Putamen (tissue), 1 donor: ENCODE data around the gene MYCBPAP.
A peak's percentile ranks its signal among the peaks of the same experiment; 100 is the strongest.

Experiments
- DNase-seq: peaks from one replicate; pipeline ENCODE4 v3.0.0-alpha.2; 2016; ENCODE audit warnings: low spot score

Gene MYCBPAP

GRCh38 chr17:50507871-50508572 is at the start of gene MYCBPAP:
TSS of gene MYCBPAP (plus strand) at chr17:50508439. CDS start at chr17:50508675, 236 bp downstream.
- DNase-seq: peak; percentile 73

GRCh38 chr17:50458701-50459676 is 49.2 kb upstream of the MYCBPAP start:
- DNase-seq: no peak

GRCh38 chr17:50459756-50460155 is 48.5 kb upstream of the MYCBPAP start:
- DNase-seq: no peak

- no peak for DNase-seq
These were observed 47.3 kb upstream of the MYCBPAP start for GRCh38 chr17:50460831-50461526.

GRCh38 chr17:50461550-50462132 is 46.6 kb upstream of the MYCBPAP start:
- no peak for DNase-seq

- no peak for DNase-seq
These were observed 45.8 kb upstream of the MYCBPAP start for GRCh38 chr17:50462446-50462845.

GRCh38 chr17:50464121-50464520 is 44.1 kb upstream of the MYCBPAP start:
- DNase-seq: no peak

- no peak for DNase-seq
These were observed 43.5 kb upstream of the MYCBPAP start for GRCh38 chr17:50464736-50465135.

- no peak for DNase-seq
These were observed 43.1 kb upstream of the MYCBPAP start for GRCh38 chr17:50465171-50465570.

GRCh38 chr17:50465635-50466034 is 42.6 kb upstream of the MYCBPAP start:
- DNase-seq: no peak

GRCh38 chr17:50466371-50467113 is 41.7 kb upstream of the MYCBPAP start:
- DNase-seq: no peak

- DNase-seq: no peak
These were observed 41.0 kb upstream of the MYCBPAP start for GRCh38 chr17:50467114-50467854.

- no peak for DNase-seq
These were observed 40.4 kb upstream of the MYCBPAP start for GRCh38 chr17:50467855-50468303.

- DNase-seq: no peak
These were observed 39.7 kb upstream of the MYCBPAP start, which contains the start of gene CHAD for GRCh38 chr17:50468304-50469207. TSS of gene CHAD (minus strand) at chr17:50468880. CDS start at chr17:50468813, 67 bp downstream.

- DNase-seq: no peak
These were observed 39.0 kb upstream of the MYCBPAP start for GRCh38 chr17:50469208-50469605.

GRCh38 chr17:50469671-50470305 is 38.5 kb upstream of the MYCBPAP start:
- DNase-seq: no peak

- DNase-seq: no peak
These were observed 37.8 kb upstream of the MYCBPAP start for GRCh38 chr17:50470426-50470825.

- no peak for DNase-seq
These were observed 37.0 kb upstream of the MYCBPAP start for GRCh38 chr17:50471009-50471905.
